ENCODE results near the gene IRF1. TPM values are rescaled to one million over a fixed set of nuclear protein-coding genes. Genes with fewer than 3 reads are reported as not detected.

IRF1 gene
- total and polyA plus RNA-seq, 2 of the 8 experiments (the other 6 are each of a cell fraction or from before 2014, with no cell fraction given) = 4.0 to 8.5 TPM

GRCh38 chr5:132458651-132459030, 31.9 kb downstream of the IRF1 start:
- no peak overlapping the region for H2AK5ac ChIP-seq (ENCODE audit: low read depth, low read length)
- H3K4me2 ChIP-seq (ENCODE audit: insufficient read depth in 1 of 2, low read depth in 2 of 2, low read length in 2 of 2) = no peak overlapping the region
- H3K9me3 ChIP-seq (ENCODE audit: insufficient read depth in 2 of 2, low read depth in 1 of 2, low read length in 1 of 2) = no peaks in the 10 kb centered on the region
- no peaks in the 10 kb centered on the region for H3K79me2 ChIP-seq (ENCODE audit: control insufficient read depth in 1 of 2, insufficient read depth in 2 of 2, low read length in 2 of 2)
- WGBS, 2 experiments (ENCODE audit: extremely low coverage in 1 of 2, insufficient coverage in 1 of 2, insufficient read length in 1 of 2, insufficient replicate concordance in 2 of 2, low coverage in 1 of 2, low lambda C conversion rate in 2 of 2, missing lambda C conversion rate in 1 of 2) = 78% methylated on average over 1 of the region's 1 CpG; no CpG with 5 or more reads in 1 of the 2 experiments
- no peaks in the 10 kb centered on the region for H3K36me3 ChIP-seq (ENCODE audit: control insufficient read depth in 2 of 4, insufficient read depth in 4 of 4, low read length in 3 of 4)
- DNase-seq (ENCODE audit: low read depth in 1 of 2, low spot score in 2 of 2) = no peak
- H3K27me3 ChIP-seq (replicated peaks in 1 of 4; ENCODE audit: control insufficient read depth in 3 of 4, extremely low read depth in 1 of 4, insufficient read depth in 3 of 4, low read length in 3 of 4) = no peaks in the 10 kb centered on the region
- ChIA-PET CTCF (ENCODE audit: partially characterized antibody) (interaction anchor here (0.6 to 5.3 kb wide), 19 partner anchors 12 to 524 kb away, joined by 3 to 33 read pairs (median 4); partner anchors contain the start of gene IRF1), POLR2A (ENCODE audit: partially characterized antibody) (interaction anchor here (0.7 to 6.1 kb wide), 6 partner anchors 8 to 31 kb away, joined by 3 to 35 read pairs (median 4); partner anchors contain the start of gene IRF1)
- no peak overlapping the region for H3K27ac ChIP-seq (ENCODE audit: low read depth, low read length)
- H2BK5ac ChIP-seq (ENCODE audit: low read depth, low read length) = no peak overlapping the region
- H3K56ac ChIP-seq (replicated peaks; ENCODE audit: insufficient read length, low read depth, low read length) = no peak overlapping the region
- H3K4me3 ChIP-seq (ENCODE audit: extremely low read depth in 1 of 4, insufficient read depth in 2 of 4, low read depth in 3 of 4, low read length in 4 of 4) = no peak overlapping the region
- peaks cover 0 to 17% (median 4%) of the 10 kb centered on the region in 4 experiments; a peak in 4 of 7 replicates for H3K4me1 ChIP-seq (replicated peaks in 1 of 4; ENCODE audit: control insufficient read depth in 3 of 4, insufficient read depth in 4 of 4, low read length in 3 of 4)
- no peaks in the 10 kb centered on the region for H4K20me1 ChIP-seq (replicated peaks in 1 of 2; ENCODE audit: control insufficient read depth in 1 of 2, insufficient read depth in 2 of 2, low read length in 2 of 2)
- no peaks in the 10 kb centered on the region for H3K23me2 ChIP-seq (ENCODE audit: low read depth, low read length)
- no peak for FAIRE-seq
- H3K9ac ChIP-seq (replicated peaks in 1 of 4; ENCODE audit: extremely low read depth in 1 of 4, low read depth in 3 of 4, low read length in 3 of 4) = no peak overlapping the region
- H3K14ac ChIP-seq (ENCODE audit: insufficient read length) = no peak overlapping the region
- no peak overlapping the region for H2BK20ac ChIP-seq (ENCODE audit: low read length)
- TF ChIP-seq RNF2 (IDR thresholded peaks at IDR 0.05; ENCODE audit: borderline replicate concordance, low read depth, low read length, missing control alignments, poor library complexity, severe bottlenecking) = no peak
- no peak for TF ChIP-seq E2F6 (IDR thresholded peaks at IDR 0.05)
- no peak for TF ChIP-seq CBX5 (IDR thresholded peaks at IDR 0.05; ENCODE audit: low read depth, low read length)
- no peak overlapping the region for H2BK15ac ChIP-seq (ENCODE audit: low read length)
- H2BK120ac ChIP-seq (replicated peaks; ENCODE audit: low read depth, low read length) = no peak overlapping the region
- no peaks in the 10 kb centered on the region; the same call in 1 of the 2 replicates for H3K79me1 ChIP-seq (ENCODE audit: low read depth, low read length)
- no peak overlapping the region for H2AFZ ChIP-seq (ENCODE audit: low read length)
- no peak overlapping the region for H2BK12ac ChIP-seq (ENCODE audit: low read depth, low read length)
- H4K5ac ChIP-seq (ENCODE audit: insufficient read length, low read depth, low read length) = no peak overlapping the region
- no peak overlapping the region for H3K18ac ChIP-seq (ENCODE audit: extremely low read depth, low read length)
- no peak overlapping the region for H3K4ac ChIP-seq (replicated peaks; ENCODE audit: insufficient read length, low read depth, low read length)
- H4K91ac ChIP-seq (replicated peaks; ENCODE audit: insufficient read length, low read length) = no peak overlapping the region
- no peak overlapping the region for H3K23ac ChIP-seq (ENCODE audit: insufficient read length)
- H4K8ac ChIP-seq (ENCODE audit: extremely low read depth, insufficient read depth, low read length) = no peak overlapping the region

Data from H1 (cell line).